Measurements from ENCODE around the gene DPYSL4.

The DPYSL4 gene

GRCh38 chr10:132163278-132163765 is 23.4 kb upstream of the DPYSL4 start:
- no peak overlapping the region for H3K4me2 ChIP-seq (ENCODE audit: low read length)
- no peaks in the 10 kb centered on the region for H4K20me1 ChIP-seq (ENCODE audit: insufficient read depth, low read length)
- H3K4me1 ChIP-seq (ENCODE audit: insufficient read depth, low read length, severe bottlenecking) = no peaks in the 10 kb centered on the region
- H3K27me3 ChIP-seq (ENCODE audit: insufficient read depth, low read length) = peaks cover 8% of the 10 kb centered on the region; the same call in 1 of the 2 replicates
- H2AFZ ChIP-seq (ENCODE audit: low read length) = no peak overlapping the region
- no peak overlapping the region for H3K9ac ChIP-seq (ENCODE audit: low read length)
- no peak overlapping the region for H3K27ac ChIP-seq (ENCODE audit: low read depth, low read length, poor library complexity, severe bottlenecking)
- H3K9me3 ChIP-seq (ENCODE audit: low read length) = no peaks in the 10 kb centered on the region
- no peaks in the 10 kb centered on the region for H3K9me2 ChIP-seq (ENCODE audit: low read depth, low read length)
- H3K79me2 ChIP-seq (ENCODE audit: insufficient read depth, low read length) = no peaks in the 10 kb centered on the region
- H3K4me3 ChIP-seq (ENCODE audit: low read depth, low read length, poor library complexity, severe bottlenecking) = no peak overlapping the region
- TF ChIP-seq CTCF (IDR thresholded peaks at IDR 0.05; ENCODE audit: low read length) (no peak), EZH2 (IDR thresholded peaks at IDR 0.05; ENCODE audit: borderline replicate concordance, low read length) (no peak)
- H3F3A ChIP-seq (ENCODE audit: insufficient read depth, low read length) = no peaks in the 10 kb centered on the region
- H3K36me3 ChIP-seq (ENCODE audit: insufficient read depth, low read length) = no peaks in the 10 kb centered on the region

- no peak for TF ChIP-seq EZH2 (IDR thresholded peaks at IDR 0.05; ENCODE audit: borderline replicate concordance, low read length)
- no peak for TF ChIP-seq CTCF (IDR thresholded peaks at IDR 0.05; ENCODE audit: low read length)
- Histone ChIP-seq H3K9me2 (ENCODE audit: low read depth, low read length) (no peaks in the 10 kb centered on the region), H2AFZ (ENCODE audit: low read length) (no peak overlapping the region), H4K20me1 (ENCODE audit: insufficient read depth, low read length) (no peaks in the 10 kb centered on the region), H3K9ac (ENCODE audit: low read length) (no peak overlapping the region), H3K4me3 (ENCODE audit: low read depth, low read length, poor library complexity, severe bottlenecking) (no peak overlapping the region), H3K36me3 (ENCODE audit: insufficient read depth, low read length) (no peaks in the 10 kb centered on the region), H3K27me3 (ENCODE audit: insufficient read depth, low read length) (peaks cover 8% of the 10 kb centered on the region; the same call in 1 of the 2 replicates), H3K27ac (ENCODE audit: low read depth, low read length, poor library complexity, severe bottlenecking) (no peak overlapping the region), H3K79me2 (ENCODE audit: insufficient read depth, low read length) (no peaks in the 10 kb centered on the region), H3F3A (ENCODE audit: insufficient read depth, low read length) (no peaks in the 10 kb centered on the region), H3K4me2 (ENCODE audit: low read length) (no peak overlapping the region), H3K4me1 (ENCODE audit: insufficient read depth, low read length, severe bottlenecking) (no peaks in the 10 kb centered on the region), H3K9me3 (ENCODE audit: low read length) (no peaks in the 10 kb centered on the region)
Observed at GRCh38 chr10:132163826-132164515, 22.8 kb upstream of the DPYSL4 start.

- H3K4me1 ChIP-seq (ENCODE audit: insufficient read depth, low read length, severe bottlenecking) = no peaks in the 10 kb centered on the region
- H3K9me3 ChIP-seq (ENCODE audit: low read length) = no peaks in the 10 kb centered on the region
- peaks cover 8% of the 10 kb centered on the region; the same call in 1 of the 2 replicates for H3K27me3 ChIP-seq (ENCODE audit: insufficient read depth, low read length)
- no peak overlapping the region for H2AFZ ChIP-seq (ENCODE audit: low read length)
- TF ChIP-seq EZH2 (IDR thresholded peaks at IDR 0.05; ENCODE audit: borderline replicate concordance, low read length) (no peak), CTCF (IDR thresholded peaks at IDR 0.05; ENCODE audit: low read length) (no peak)
- H3K4me3 ChIP-seq (ENCODE audit: low read depth, low read length, poor library complexity, severe bottlenecking) = no peak overlapping the region
- H3K27ac ChIP-seq (ENCODE audit: low read depth, low read length, poor library complexity, severe bottlenecking) = no peak overlapping the region
- H3K9ac ChIP-seq (ENCODE audit: low read length) = no peak overlapping the region
- H3K79me2 ChIP-seq (ENCODE audit: insufficient read depth, low read length) = no peaks in the 10 kb centered on the region
- H3K36me3 ChIP-seq (ENCODE audit: insufficient read depth, low read length) = no peaks in the 10 kb centered on the region
- no peaks in the 10 kb centered on the region for H3K9me2 ChIP-seq (ENCODE audit: low read depth, low read length)
- no peaks in the 10 kb centered on the region for H4K20me1 ChIP-seq (ENCODE audit: insufficient read depth, low read length)
- H3K4me2 ChIP-seq (ENCODE audit: low read length) = no peak overlapping the region
- no peaks in the 10 kb centered on the region for H3F3A ChIP-seq (ENCODE audit: insufficient read depth, low read length)
Observed at GRCh38 chr10:132164761-132165278, 21.9 kb upstream of the DPYSL4 start.

All from OCI-LY1 (cell line).